Testis (tissue), 3 donors: ENCODE results near the gene ABCA4. TPM values are rescaled to one million over a fixed set of nuclear protein-coding genes. Genes with fewer than 3 reads are reported as not detected.

Experiments used
- DNase-seq: peaks from one replicate; pipeline ENCODE4 v3.0.0-alpha.2; 2019
- H3K27ac ChIP-seq, 2 donors: fragments of 200-600 bp; sonication (generic); one replicate each; pipeline ENCODE4 v1.5.1; 2019
- H3K27me3 ChIP-seq: fragments of 200-600 bp; sonication (generic); one replicate; pipeline ENCODE4 v1.5.1; 2019
- H3K36me3 ChIP-seq: fragments of 200-600 bp; sonication (generic); one replicate; pipeline ENCODE4 v1.5.1; 2017; ENCODE audit warnings: low read depth; ENCODE audit errors: missing control alignments
- H3K4me1 ChIP-seq: fragments of 200-600 bp; sonication (generic); one replicate; pipeline ENCODE4 v1.5.1; 2019
- H3K4me3 ChIP-seq, 2 donors: fragments of 200-600 bp; sonication (generic); one replicate each; pipeline ENCODE4 v1.5.1; 2017 to 2019
- H3K9me3 ChIP-seq: fragments of 200-600 bp; sonication (generic); one replicate; pipeline ENCODE4 v1.5.1; 2017
- POLR2A ChIP-seq: fragments of 450-650 bp; IDR thresholded peaks from one replicate; pipeline ENCODE4 v1.6.1; 2017; ENCODE audit warnings: antibody characterized with exemption, mild to moderate bottlenecking, moderate library complexity
- WGBS, 2 donors: methylation state at CpG; one replicate each; pipeline ENCODE4 v1.1.5; 2018; 5-methylcytosine and 5-hydroxymethylcytosine counted together
- intact Hi-C: fragments of 100-400 bp; cut with DNase I; formaldehyde crosslinking; loops from one replicate; pipeline ENCODE4 v1.15.1; 2023; ENCODE audit warnings: low total_unique reads
- polyA plus RNA-seq: library from polyadenylated mRNA; stranded (reverse); fragments of 350-450 nt; fragmentation: Illumina TruSeq; extraction: RNeasy Lipid Tissue Mini Kit (QIAGEN cat#74804); gene quantifications from one replicate; pipeline ENCODE4 v1.2.3, GENCODE V29; 2014; ENCODE audit warnings: low read depth, low replicate concordance; ENCODE audit not compliant: insufficient read depth
- total RNA-seq, 2 donors: library from RNA; depleted of rRNA; stranded (reverse); fragments of >200 nt; gene quantifications; one replicate each; pipeline ENCODE4 v1.2.3, GENCODE V29; 2016
- TF ChIP-seq, protein P1 (sequence below), 3 experiments: fragments of 450-650 bp in 2 of 3; fragments of 200-600 bp in 1 of 3; sonication (generic) in 1 of 3; IDR thresholded peaks; one replicate each; pipeline ENCODE4 v1.5.1; 2016 to 2019; ENCODE audit warnings: antibody characterized with exemption in 3 of 3, mild to moderate bottlenecking in 2 of 3, moderate library complexity in 1 of 3

ABCA4 gene
- total and polyA plus RNA-seq, 3 donors from 2014 or later = 1.6 to 1.8 (median 1.8) TPM

DNA sequence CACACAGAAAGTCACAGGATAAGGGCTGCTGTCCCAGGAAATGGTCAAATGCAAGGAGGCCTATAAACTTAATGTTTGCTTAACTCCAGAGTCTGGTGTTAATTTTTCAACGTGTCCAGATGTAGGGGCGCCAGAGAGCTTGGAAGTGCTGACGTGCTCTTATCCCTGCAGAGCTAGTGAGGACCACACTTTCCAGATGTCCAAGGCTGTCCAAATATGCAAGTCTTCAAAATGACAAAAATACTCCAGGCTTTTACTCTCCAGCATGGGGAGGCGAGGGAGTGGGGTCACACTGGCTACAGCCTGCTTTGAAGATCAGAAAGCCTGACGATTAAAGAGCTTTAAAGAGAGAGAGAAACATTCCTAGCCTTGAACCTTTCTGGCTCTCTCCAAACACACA is 57.6 kb downstream of the ABCA4 start:
- intact Hi-C loops = no loop called here
- Histone ChIP-seq H3K27me3 (no peaks in the 10 kb centered on the region), H3K4me3 (no peak overlapping the region), H3K27ac (no peak overlapping the region), H3K4me1 (peaks cover 4% of the 10 kb centered on the region), H3K9me3 (no peaks in the 10 kb centered on the region), H3K36me3 (no peaks in the 10 kb centered on the region)
- TF ChIP-seq, protein P1, sequence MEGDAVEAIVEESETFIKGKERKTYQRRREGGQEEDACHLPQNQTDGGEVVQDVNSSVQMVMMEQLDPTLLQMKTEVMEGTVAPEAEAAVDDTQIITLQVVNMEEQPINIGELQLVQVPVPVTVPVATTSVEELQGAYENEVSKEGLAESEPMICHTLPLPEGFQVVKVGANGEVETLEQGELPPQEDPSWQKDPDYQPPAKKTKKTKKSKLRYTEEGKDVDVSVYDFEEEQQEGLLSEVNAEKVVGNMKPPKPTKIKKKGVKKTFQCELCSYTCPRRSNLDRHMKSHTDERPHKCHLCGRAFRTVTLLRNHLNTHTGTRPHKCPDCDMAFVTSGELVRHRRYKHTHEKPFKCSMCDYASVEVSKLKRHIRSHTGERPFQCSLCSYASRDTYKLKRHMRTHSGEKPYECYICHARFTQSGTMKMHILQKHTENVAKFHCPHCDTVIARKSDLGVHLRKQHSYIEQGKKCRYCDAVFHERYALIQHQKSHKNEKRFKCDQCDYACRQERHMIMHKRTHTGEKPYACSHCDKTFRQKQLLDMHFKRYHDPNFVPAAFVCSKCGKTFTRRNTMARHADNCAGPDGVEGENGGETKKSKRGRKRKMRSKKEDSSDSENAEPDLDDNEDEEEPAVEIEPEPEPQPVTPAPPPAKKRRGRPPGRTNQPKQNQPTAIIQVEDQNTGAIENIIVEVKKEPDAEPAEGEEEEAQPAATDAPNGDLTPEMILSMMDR (IDR thresholded peaks at IDR 0.05) = peak in 2 of 3 experiments; percentile 41 to 48
- TF ChIP-seq POLR2A = no peak
- WGBS, 2 donors = 28 to 44% methylated on average over 5 of the region's 5 CpGs
- peak; percentile 68 for DNase-seq

DNA sequence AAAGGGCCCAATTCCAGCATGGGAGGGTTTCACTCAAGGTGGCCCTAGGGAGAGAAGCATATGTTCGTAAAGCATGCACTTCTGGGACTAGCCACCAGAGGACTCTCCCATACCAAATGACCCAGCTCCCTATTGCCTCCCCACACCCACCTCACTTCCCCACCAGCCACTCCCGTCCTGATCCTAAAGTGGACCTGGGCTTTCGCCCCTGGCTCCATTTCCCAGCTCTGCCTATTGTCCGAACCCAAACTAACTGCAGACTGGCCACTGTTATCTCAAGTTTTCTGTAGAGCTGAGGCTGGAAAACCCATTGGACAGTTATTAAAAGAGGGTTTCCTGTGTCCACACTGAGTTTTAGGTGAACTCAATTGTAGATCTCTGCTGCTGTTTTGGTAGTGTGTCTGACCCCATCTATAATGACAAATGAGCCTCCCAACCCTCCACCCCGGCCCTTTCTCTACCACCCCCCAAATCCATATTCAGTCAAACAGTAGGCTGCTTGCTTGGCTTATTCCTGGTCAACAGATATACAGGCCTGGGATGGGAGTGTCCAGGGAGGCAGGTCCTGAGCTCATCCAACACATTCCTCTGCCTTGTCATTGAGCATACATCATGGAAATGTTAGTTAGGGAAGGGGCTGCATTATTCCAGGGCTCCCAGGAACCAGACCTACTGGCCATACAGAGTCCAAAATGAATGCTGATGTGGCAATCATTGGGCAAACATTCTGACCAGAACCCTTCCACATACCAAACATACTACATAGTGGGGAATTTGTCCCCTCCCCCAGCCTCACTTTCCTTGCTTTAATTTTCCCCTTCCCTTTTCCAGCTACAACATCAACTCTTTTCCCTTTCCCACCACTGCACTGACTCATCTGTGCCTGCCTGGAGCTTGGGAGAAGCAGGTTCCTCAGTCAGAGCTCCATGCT is 59.2 kb downstream of the ABCA4 start:
- intact Hi-C loops = no loop called here
- DNase-seq = peak; percentile 79
- Histone ChIP-seq H3K27ac (no peak overlapping the region), H3K27me3 (no peaks in the 10 kb centered on the region), H3K4me3 (no peak overlapping the region), H3K36me3 (no peaks in the 10 kb centered on the region), H3K9me3 (no peaks in the 10 kb centered on the region), H3K4me1 (peaks cover 4% of the 10 kb centered on the region)
- 51 to 53% methylated on average over 5 of the region's 5 CpGs for WGBS, 2 donors
- no peak for TF ChIP-seq POLR2A
- TF ChIP-seq, protein P1 (IDR thresholded peaks at IDR 0.05) = peak; percentile 72 to 86 (median 81)

DNA sequence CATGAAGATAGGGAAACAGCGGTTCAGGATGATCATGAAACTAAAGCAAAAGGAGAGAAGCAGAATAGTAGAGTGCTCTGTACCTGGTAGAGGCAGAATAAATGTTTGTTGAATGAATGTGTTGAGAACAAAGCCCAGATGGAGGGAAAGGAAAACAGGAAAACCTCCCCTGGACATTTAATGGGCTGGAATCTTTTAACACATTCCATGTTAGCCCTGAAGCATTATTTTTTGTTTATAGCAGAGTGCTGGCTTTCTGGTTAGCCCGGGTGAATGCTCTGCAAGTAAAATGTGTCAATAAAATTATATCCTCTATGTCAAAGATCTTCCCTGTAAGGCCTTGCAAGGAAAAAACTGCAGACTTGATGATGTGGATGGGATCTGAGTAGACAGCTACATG is 60.2 kb downstream of the ABCA4 start:
- Histone ChIP-seq H3K4me1 (peaks cover 4% of the 10 kb centered on the region), H3K4me3 (no peak overlapping the region), H3K27ac (no peak overlapping the region), H3K36me3 (no peaks in the 10 kb centered on the region), H3K27me3 (no peaks in the 10 kb centered on the region), H3K9me3 (no peaks in the 10 kb centered on the region)
- TF ChIP-seq POLR2A = no peak
- TF ChIP-seq, protein P1 (IDR thresholded peaks at IDR 0.05) = no peak
- intact Hi-C loops = no loop called here
- WGBS, 2 donors = 79 to 83% methylated on average over 2 of the region's 2 CpGs
- no peak for DNase-seq

DNA sequence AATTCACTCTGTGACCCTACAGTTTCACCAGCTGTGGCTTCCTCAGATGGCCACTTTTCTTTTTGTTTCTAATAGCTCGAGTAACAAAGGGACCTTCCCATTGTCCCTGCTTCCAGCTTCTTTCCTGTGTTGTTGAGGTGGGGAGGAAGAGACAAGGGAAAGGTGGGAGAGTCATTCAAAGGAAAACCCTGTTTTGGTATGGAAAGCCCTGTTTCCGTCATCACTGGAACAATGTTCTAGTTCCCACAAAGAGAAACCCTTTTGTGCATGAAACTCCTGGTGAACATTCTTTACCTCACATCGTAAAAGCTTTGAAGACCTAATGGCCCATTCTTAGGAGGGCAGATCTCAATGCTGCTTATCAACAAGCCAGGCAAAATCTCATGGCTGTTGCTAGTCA is 62.2 kb downstream of the ABCA4 start:
- DNase-seq = no peak
- Histone ChIP-seq H3K4me1 (peaks cover 4% of the 10 kb centered on the region), H3K36me3 (no peaks in the 10 kb centered on the region), H3K4me3 (no peak overlapping the region), H3K27me3 (no peaks in the 10 kb centered on the region), H3K9me3 (no peaks in the 10 kb centered on the region), H3K27ac (no peak overlapping the region)
- TF ChIP-seq, protein P1 (IDR thresholded peaks at IDR 0.05) = no peak
- no peak for TF ChIP-seq POLR2A
- intact Hi-C loops = no loop called here
- 73 to 92% methylated on average over 3 of the region's 3 CpGs for WGBS, 2 donors

DNA sequence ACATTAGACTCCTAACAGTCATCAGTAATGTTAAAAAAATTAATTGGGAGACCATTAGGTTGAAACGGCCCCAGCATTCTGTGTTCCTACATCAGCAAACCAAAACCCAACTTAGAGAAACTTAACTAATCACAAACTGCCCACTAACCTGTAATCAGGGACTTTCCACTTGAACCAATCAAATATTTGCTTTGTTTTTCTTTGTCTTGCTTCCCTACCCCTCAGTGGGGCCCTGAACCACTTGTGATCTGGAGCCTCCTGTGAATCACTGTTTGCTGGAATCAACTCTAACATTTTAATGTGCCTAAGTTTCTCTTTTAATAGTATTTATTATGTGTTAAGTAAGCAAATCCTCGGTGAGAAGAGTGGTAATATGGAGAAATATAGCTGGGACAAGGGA is 64.0 kb downstream of the ABCA4 start:
- no peak for TF ChIP-seq POLR2A
- TF ChIP-seq, protein P1 (IDR thresholded peaks at IDR 0.05) = no peak
- intact Hi-C loops = no loop called here
- H3K9me3 ChIP-seq = no peaks in the 10 kb centered on the region
- no peak for DNase-seq
- H3K36me3 ChIP-seq = no peaks in the 10 kb centered on the region
- no peak overlapping the region for H3K27ac ChIP-seq
- H3K4me1 ChIP-seq = peaks cover 4% of the 10 kb centered on the region
- WGBS, 2 donors = 86 to 87% methylated on average over 2 of the region's 2 CpGs
- no peaks in the 10 kb centered on the region for H3K27me3 ChIP-seq
- H3K4me3 ChIP-seq = no peak overlapping the region
